ENCODE data around the gene CCDC197.

DNA sequence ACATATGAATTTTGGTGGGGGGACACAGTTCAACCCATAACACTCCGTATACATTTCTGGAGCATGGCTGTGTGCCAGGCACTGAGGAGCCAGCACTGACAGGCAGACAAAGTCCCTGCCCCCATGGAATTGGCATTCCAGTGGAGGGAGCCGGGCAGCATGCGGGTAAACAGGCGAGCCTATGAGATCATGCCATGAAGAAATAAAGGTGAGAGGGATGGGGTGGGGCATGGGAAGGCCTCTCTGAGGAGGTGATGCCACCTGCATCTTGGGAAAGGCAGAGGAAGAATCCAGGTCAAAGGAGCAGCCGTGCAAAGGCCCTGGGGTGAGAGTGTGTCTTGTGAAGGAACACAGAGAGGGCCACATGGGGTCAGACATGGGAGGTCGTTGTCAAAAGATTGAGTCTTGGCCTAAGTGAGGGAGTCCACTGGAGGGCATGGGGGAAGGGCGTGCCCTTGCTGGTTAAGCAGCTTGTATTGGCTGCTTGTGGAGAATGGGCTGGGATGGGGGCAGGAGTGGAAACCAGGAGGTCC is 32.6 kb downstream of the CCDC197 start:
- TF ChIP-seq, protein P1, sequence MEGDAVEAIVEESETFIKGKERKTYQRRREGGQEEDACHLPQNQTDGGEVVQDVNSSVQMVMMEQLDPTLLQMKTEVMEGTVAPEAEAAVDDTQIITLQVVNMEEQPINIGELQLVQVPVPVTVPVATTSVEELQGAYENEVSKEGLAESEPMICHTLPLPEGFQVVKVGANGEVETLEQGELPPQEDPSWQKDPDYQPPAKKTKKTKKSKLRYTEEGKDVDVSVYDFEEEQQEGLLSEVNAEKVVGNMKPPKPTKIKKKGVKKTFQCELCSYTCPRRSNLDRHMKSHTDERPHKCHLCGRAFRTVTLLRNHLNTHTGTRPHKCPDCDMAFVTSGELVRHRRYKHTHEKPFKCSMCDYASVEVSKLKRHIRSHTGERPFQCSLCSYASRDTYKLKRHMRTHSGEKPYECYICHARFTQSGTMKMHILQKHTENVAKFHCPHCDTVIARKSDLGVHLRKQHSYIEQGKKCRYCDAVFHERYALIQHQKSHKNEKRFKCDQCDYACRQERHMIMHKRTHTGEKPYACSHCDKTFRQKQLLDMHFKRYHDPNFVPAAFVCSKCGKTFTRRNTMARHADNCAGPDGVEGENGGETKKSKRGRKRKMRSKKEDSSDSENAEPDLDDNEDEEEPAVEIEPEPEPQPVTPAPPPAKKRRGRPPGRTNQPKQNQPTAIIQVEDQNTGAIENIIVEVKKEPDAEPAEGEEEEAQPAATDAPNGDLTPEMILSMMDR (IDR thresholded peaks at IDR 0.05): no peak
- no peak for TF ChIP-seq EZH2 (IDR thresholded peaks at IDR 0.05)
- no peak for TF ChIP-seq EZH2phosphoT487 (IDR thresholded peaks at IDR 0.05)

Data from neural progenitor cell (in vitro differentiated cells).